Activated effector memory CD4-positive, alpha-beta T cell treated with Interleukin-2 at 50 U/mL for 16 hours (primary cell): Measurements from ENCODE around the gene MIER2.

Source experiments
- DNase-seq: peaks from one replicate; pipeline ENCODE4 v3.0.0-alpha.2; 2020

The MIER2 gene

GRCh38 chr19:306151-306900 is 38.3 kb downstream of the MIER2 start:
- DNase-seq: no peak

- DNase-seq: no peak
These were observed 39.1 kb downstream of the MIER2 start for GRCh38 chr19:305240-306150.

- DNase-seq: no peak
These were observed 47.9 kb downstream of the MIER2 start for GRCh38 chr19:296476-297225.

- DNase-seq: no peak
These were observed 48.8 kb downstream of the MIER2 start for GRCh38 chr19:295687-296370.

- peak; percentile 15 for DNase-seq
These were observed 49.5 kb downstream of the MIER2 start for GRCh38 chr19:294946-295686.

GRCh38 chr19:294341-294945 is 50.2 kb downstream of the MIER2 start:
- no peak for DNase-seq

- DNase-seq: no peak
These were observed 51.0 kb downstream of the MIER2 start for GRCh38 chr19:293436-294110.

GRCh38 chr19:292951-293350 is 51.6 kb downstream of the MIER2 start:
- DNase-seq: no peak

- no peak for DNase-seq
These were observed 52.2 kb downstream of the MIER2 start for GRCh38 chr19:292281-292884.

GRCh38 chr19:291561-292280 is 52.9 kb downstream of the MIER2 start:
- no peak for DNase-seq

- DNase-seq: no peak
These were observed 53.5 kb downstream of the MIER2 start, which contains the start of gene PLPP2 for GRCh38 chr19:291006-291521. Gene PLPP2, minus strand, starts transcription at chr19:291403. Its CDS starts 67 bp downstream, at chr19:291336.

GRCh38 chr19:290372-291005 is 54.1 kb downstream of the MIER2 start:
- DNase-seq: no peak

- no peak for DNase-seq
These were observed 54.8 kb downstream of the MIER2 start for GRCh38 chr19:289651-290371.

GRCh38 chr19:288911-289310 is 55.7 kb downstream of the MIER2 start:
- DNase-seq: no peak

GRCh38 chr19:287381-287871 is 57.2 kb downstream of the MIER2 start:
- DNase-seq: no peak

- DNase-seq: no peak
These were observed 61.2 kb downstream of the MIER2 start for GRCh38 chr19:283395-283794.

- no peak for DNase-seq
These were observed 62.1 kb downstream of the MIER2 start for GRCh38 chr19:282501-282900.

GRCh38 chr19:281992-282391 is 62.6 kb downstream of the MIER2 start:
- no peak for DNase-seq
